Endothelial cell (in vitro differentiated cells): Measurements from ENCODE around the gene TTLL5. TPM values are rescaled to one million over a fixed set of nuclear protein-coding genes. Genes with fewer than 3 reads are reported as not detected.

ENCODE experiments used
- DNase-seq: peaks from one replicate; pipeline ENCODE4 v3.0.0; 2021; ENCODE audit warnings: low spot score
- H3K27ac Mint-ChIP-seq: one replicate; pipeline ENCODE4 v1.8.0; 2021; ENCODE audit warnings: mixed read lengths, inconsistent platforms; ENCODE audit not compliant: unreplicated experiment
- H3K27me3 Mint-ChIP-seq: one replicate; pipeline ENCODE4 v1.8.0; 2021; ENCODE audit warnings: mild to moderate bottlenecking, moderate library complexity, mixed read lengths, inconsistent platforms; ENCODE audit not compliant: unreplicated experiment
- H3K36me3 Mint-ChIP-seq: one replicate; pipeline ENCODE4 v1.8.0; 2021; ENCODE audit warnings: mild to moderate bottlenecking, low read depth, mixed read lengths, inconsistent platforms; ENCODE audit not compliant: unreplicated experiment
- H3K4me1 Mint-ChIP-seq: one replicate; pipeline ENCODE4 v1.8.0; 2021; ENCODE audit warnings: mild to moderate bottlenecking, mixed read lengths, inconsistent platforms; ENCODE audit not compliant: unreplicated experiment
- H3K4me3 Mint-ChIP-seq: one replicate; pipeline ENCODE4 v1.8.0; 2021; ENCODE audit warnings: mild to moderate bottlenecking, mixed read lengths, inconsistent platforms; ENCODE audit not compliant: unreplicated experiment
- H3K9me3 Mint-ChIP-seq: one replicate; pipeline ENCODE4 v1.8.0; 2021; ENCODE audit warnings: mixed read lengths, inconsistent platforms; ENCODE audit not compliant: unreplicated experiment
- total RNA-seq: library from RNA; stranded (reverse); fragmentation: NEBNext Ultra II Directional; extraction: Animal tissue kit (Norgen Biotek cat#: 25700); gene quantifications from one replicate; pipeline ENCODE4 v1.2.1, GENCODE V29; 2021; ENCODE audit not compliant: unreplicated experiment
- TF ChIP-seq, protein P1 (sequence below): fragments of 200-600 bp; sonication (generic); IDR thresholded peaks from one replicate; pipeline ENCODE4 v1.5.0; 2021; ENCODE audit warnings: antibody characterized with exemption; ENCODE audit not compliant: unreplicated experiment

TTLL5 gene
- total RNA-seq, 1 donor from 2014 or later, result 62.8 TPM

DNA sequence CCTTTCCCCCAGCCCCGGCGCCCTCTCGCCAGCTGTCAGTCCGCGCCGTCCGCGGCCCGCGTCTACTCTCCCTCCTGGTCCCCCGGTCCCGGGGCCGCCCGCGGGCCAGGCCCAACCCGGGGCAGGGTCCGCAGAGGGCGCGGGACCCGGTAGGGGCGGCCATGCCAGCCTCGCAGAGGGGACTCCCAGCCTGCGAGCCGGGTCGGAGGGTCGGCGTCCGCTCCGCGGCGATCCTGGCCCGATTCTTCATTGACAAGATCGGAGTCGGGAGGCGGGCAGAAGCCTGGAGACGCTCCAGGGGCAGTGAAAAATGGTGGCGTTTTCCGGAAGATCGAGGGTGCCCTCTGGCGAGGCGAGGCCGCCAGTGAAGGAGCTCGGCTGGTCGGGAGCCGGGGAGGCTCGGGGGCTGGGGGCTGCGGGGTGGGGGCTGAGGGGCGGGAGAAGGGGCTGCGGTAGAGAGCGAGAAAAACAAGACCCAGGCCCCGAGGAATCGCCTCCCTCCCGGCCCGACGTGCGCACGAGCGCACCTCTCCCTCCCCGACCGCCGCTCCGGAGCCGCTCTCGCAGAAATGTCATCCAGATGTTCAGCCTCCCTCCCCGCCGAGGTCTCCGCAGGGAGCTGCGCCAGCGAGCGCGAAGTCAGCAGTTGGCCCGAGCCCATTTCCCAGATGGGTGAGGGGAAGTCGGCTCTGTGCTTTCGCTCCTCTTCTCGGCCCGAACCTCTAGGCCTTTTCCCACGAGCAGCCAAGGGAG, 321.4 kb downstream of the TTLL5 start:
- TF ChIP-seq, protein P1, sequence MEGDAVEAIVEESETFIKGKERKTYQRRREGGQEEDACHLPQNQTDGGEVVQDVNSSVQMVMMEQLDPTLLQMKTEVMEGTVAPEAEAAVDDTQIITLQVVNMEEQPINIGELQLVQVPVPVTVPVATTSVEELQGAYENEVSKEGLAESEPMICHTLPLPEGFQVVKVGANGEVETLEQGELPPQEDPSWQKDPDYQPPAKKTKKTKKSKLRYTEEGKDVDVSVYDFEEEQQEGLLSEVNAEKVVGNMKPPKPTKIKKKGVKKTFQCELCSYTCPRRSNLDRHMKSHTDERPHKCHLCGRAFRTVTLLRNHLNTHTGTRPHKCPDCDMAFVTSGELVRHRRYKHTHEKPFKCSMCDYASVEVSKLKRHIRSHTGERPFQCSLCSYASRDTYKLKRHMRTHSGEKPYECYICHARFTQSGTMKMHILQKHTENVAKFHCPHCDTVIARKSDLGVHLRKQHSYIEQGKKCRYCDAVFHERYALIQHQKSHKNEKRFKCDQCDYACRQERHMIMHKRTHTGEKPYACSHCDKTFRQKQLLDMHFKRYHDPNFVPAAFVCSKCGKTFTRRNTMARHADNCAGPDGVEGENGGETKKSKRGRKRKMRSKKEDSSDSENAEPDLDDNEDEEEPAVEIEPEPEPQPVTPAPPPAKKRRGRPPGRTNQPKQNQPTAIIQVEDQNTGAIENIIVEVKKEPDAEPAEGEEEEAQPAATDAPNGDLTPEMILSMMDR, result peak; percentile 35
- Mint-ChIP-seq H3K27me3 (peaks cover 11% of the 10 kb centered on the region), H3K27ac (no peak overlapping the region), H3K4me3 (peak overlapping the region; percentile 92), H3K9me3 (no peaks in the 10 kb centered on the region), H3K4me1 (peaks cover 24% of the 10 kb centered on the region), H3K36me3 (no peaks in the 10 kb centered on the region)
- peak; percentile 83 for DNase-seq

DNA sequence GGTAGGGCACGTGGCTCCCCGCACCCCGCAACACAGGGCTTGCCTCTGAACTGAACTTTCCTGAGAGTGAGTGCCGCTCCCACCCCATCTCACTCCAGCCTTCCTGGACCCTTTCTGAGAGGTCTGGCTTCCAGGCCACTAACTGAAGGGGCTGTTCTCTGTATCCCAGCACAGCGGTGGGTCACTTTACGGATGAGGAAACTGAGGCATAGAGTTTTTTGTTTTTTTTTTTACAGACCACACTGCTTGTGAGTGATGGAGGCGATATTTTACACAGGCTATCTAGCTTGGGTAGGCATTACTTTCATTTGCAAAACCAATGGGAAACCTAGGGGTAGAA, 321.9 kb downstream of the TTLL5 start:
- TF ChIP-seq, protein P1, result no peak
- Mint-ChIP-seq H3K4me1 (peaks cover 22% of the 10 kb centered on the region), H3K4me3 (peak overlapping the region; percentile 86), H3K27ac (no peak overlapping the region), H3K36me3 (no peaks in the 10 kb centered on the region), H3K9me3 (no peaks in the 10 kb centered on the region), H3K27me3 (peaks cover 11% of the 10 kb centered on the region)
- DNase-seq, result no peak

DNA sequence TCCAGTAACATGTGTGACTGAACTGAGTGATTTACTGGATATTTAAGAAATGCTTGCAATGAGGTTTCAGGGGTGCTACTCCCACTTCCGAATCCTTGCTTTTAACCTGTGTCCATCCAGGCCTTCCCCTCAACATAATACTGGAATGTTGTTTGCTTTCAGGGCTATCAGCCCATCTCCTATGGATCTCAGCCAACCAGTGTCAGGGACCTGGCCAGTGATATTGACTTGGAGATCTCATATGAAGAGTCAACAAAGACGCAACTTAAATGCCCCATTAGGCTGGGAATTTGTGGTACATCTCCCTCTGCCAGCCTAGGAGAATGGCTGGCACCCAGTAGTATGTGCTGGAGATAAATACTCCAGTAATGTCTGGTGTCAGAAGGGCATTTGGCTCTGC, 323.6 kb downstream of the TTLL5 start:
- TF ChIP-seq, protein P1, result no peak
- Mint-ChIP-seq H3K4me1 (peaks cover 21% of the 10 kb centered on the region), H3K27ac (no peak overlapping the region), H3K27me3 (peaks cover 10% of the 10 kb centered on the region), H3K9me3 (no peaks in the 10 kb centered on the region), H3K36me3 (no peaks in the 10 kb centered on the region), H3K4me3 (no peak overlapping the region)
- no peak for DNase-seq

DNA sequence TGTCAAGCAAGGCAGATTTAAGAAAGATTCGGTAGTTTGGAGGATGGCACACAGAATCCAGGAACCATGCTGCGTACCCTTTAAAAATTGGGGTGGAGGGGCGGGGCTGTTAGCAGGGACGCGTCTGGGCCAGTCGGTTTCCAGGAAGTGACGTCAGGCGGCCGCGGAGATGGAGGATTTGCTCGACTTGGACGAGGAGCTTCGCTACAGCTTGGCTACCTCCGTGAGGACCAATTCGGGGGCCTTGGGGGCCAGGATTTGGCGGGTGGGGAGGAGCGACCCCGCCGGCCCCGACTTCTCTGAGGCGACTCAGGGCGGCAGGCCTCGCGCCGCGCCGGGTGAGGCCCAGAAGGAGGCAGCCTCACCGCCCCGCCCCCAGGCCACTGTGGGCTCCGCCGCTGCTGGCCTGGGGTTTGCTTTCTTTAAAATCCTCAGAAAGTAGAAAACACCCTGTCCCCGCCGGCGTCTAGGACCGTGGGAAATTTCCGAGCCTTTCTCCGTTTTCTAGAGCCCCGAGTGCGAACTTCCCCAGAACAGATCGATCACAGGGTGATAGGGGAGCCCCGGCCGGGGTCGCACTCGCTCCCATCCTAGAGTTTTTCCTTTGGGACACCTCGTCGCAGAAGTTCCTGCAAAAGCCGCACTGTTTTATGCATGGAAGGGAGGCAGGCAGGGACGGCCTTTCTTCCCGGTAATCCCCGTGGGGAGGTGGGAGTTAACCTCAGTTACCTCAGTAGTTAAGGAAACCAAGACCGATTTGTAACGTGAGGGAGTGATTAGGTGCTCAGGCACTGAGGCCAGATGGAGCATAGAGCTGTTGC, 324.8 kb downstream of the TTLL5 start, which contains the start of gene IFT43:
Gene IFT43 (plus strand): TSS at position 146 of the 821 bp plus-strand sequence. CDS start 24 bp downstream, at position 170.
- Mint-ChIP-seq H3K36me3 (no peaks in the 10 kb centered on the region), H3K4me1 (peaks cover 18% of the 10 kb centered on the region), H3K4me3 (peak within 1 kb of the TSS; percentile 96), H3K27ac (peak within 1 kb of the TSS; percentile 91), H3K9me3 (no peaks in the 10 kb centered on the region), H3K27me3 (peaks cover 10% of the 10 kb centered on the region)
- peak; percentile 66 for DNase-seq
- TF ChIP-seq, protein P1, result no peak

DNA sequence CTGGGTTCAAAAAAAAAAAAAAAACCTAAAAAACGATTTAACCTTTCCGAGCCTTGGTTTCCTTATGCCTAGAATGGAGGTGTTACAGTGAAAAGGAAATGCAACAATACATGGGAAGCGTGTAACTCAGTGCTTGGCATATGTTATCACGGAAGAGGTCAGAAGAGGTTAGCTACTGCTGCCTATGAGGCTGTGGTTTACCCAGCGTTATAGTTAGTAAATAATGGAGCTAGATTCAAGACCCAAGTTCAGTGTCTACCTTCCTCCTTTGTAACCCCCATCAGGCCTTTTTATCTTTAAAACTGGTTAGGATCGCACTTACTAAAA, 325.4 kb downstream of the TTLL5 start:
- H3K4me3 Mint-ChIP-seq, result peak overlapping the region; percentile 96
- H3K27me3 Mint-ChIP-seq, result peaks cover 10% of the 10 kb centered on the region
- no peak for DNase-seq
- TF ChIP-seq, protein P1, result no peak
- peaks cover 15% of the 10 kb centered on the region for H3K4me1 Mint-ChIP-seq
- H3K36me3 Mint-ChIP-seq, result no peaks in the 10 kb centered on the region
- H3K27ac Mint-ChIP-seq, result peak overlapping the region; percentile 91
- H3K9me3 Mint-ChIP-seq, result no peaks in the 10 kb centered on the region
